GM23248 (cell line): ENCODE results near the gene SAMD14.

Experiments used
- EZH2 ChIP-seq: fragments of 200-600 bp; sonication (generic); IDR thresholded peaks from 2 replicates; pipeline ENCODE4 v1.6.1; 2018; ENCODE audit warnings: antibody characterized with exemption, mild to moderate bottlenecking; ENCODE audit not compliant: insufficient read depth, poor library complexity, severe bottlenecking
- EZH2phosphoT487 ChIP-seq: fragments of 200-600 bp; sonication (generic); IDR thresholded peaks from 2 replicates; pipeline ENCODE4 v1.6.1; 2018; ENCODE audit warnings: antibody characterized with exemption, moderate library complexity, mild to moderate bottlenecking, low read depth; ENCODE audit not compliant: insufficient read depth

DNA sequence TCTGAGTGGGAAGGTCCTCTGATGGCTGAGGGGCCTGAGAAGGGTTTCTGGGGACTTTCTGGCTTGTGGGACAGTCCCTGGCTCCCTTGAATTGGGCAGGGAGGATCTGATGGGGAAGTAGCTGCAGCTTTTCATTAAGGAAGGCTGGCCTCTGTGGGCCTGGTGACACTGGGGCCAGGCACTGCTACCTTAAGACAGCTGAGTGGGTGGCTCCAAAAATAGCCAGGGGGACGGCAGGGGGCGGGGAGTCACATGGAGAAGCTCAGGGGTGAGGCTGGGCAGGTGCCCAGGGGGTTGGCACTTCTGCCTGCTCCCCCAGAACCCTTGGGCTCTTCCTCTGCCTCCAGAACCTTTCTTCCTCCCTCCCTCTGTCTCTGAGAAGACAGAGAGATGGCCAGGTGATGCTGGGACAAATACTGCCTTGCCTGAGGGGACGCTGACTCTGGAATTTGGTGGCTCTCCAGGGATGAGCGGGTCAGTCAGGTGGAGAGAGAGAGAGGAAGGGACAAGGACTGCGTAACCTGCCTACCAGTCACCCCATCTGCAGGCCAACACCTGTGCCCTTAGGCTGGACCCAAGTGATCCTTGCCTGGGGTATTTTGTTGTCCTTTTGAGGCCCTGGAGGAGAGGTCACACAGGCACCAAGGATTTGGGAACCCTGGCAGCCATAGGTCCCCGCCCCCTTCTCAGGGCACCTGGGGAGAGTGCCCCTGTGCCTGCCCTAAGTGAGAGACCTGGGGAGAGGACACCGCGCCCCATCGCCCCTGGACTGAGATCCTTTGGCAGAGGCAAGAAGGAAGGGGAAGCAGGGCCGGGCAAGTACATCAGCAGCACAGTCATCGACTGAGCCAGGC lies 34.1 kb upstream of the SAMD14 start:
- TF ChIP-seq EZH2 = no peak
- no peak for TF ChIP-seq EZH2phosphoT487
